AG08396 (cell line): ENCODE data around the gene PYURF.

Source experiments
- DNase-seq: peaks from one replicate; pipeline ENCODE4 v3.0.0; 2012; ENCODE audit warnings: low spot score, mixed read lengths

PYURF gene

DNA sequence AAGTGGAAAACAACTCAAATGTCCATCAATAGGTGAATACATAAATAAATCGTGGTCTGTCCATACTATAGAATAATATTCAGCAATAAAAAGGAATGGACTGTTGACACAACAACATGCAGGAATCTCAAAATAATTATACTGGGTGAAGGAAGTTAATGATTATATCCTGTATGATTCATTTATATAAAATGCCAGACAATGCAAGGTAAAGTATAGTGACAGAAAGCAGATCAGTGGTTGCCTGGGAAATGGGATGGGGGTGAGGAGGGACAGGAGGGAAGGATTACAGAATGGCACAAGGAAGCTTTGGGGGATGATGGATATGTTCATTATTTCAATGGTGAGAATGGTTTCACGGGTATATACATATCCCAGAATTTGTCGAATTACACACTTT, 12.3 kb downstream of the PYURF start:
- DNase-seq: no peak

DNA sequence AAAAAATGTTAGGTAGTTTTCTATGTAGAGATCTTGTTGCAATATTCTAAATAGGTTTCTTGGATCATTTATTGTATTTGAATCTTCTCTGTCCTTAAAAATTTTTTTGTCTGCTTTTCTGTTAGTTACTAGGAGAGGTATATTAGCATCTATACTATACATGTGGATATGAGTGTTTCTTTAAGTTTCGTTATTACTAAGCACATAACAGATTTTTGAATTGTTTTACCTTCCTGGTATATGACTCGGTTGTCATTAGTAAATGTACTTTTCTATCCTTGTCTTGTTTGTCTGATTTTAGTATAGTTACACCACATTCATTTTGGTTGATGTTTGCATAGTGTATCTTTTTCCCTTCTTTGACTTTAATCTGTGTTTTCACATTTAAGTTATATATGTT, 20.2 kb downstream of the PYURF start:
- DNase-seq: no peak

DNA sequence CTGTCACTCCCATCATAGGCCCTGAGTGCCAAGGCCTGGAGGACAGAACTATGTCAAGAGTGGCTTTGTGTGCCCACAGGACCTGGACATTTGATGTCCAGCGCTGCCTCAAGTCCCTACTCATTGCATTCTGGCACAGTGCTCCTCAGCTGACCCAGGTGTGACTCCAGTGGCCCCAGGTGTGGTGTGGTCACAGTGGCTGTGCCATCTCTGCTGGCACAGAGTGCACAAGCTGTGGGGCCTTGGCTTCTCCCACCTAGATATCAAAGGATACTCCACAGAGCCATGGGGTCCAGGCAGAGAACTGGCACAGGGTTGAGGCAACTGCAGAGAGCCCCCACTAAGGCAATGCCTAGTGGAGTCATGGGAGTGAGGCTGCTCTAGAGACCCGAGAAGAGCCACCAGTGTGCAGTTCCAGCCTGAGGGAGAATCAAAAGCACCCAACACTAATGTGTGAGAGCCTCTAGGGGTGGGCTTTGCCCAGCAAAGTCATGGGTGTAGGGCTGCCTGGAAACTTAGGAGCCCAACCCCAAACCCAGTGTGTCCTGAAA, 25.6 kb downstream of the PYURF start:
- no peak for DNase-seq

- DNase-seq: no peak
Observed at GRCh38 chr4:88489100-88489761, 34.3 kb downstream of the PYURF start.

GRCh38 chr4:88481537-88481936, 42.0 kb downstream of the PYURF start:
- no peak for DNase-seq

DNA sequence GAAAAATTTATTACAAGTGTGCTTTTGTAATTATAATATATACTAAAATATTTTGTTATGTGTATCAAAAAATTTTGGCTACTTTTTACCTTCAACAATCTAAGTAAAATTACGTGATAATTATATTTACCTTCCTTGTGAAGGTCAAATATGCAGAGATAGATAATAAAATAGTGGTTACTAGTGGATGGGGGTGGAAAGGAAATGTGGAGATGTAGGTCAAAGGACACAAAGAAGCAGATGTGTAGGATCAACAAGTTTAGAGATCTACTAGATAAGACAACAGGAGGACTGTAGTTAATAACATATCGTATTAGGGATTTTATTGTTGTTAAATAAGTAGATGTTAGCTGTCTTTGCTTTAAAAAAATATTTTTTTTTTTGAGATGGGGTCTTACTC, 45.3 kb downstream of the PYURF start:
- no peak for DNase-seq

GRCh38 chr4:88477229-88477860, 46.2 kb downstream of the PYURF start:
- DNase-seq: no peak
